ENCODE data around the gene ZFYVE26.

GRCh38 chr14:67863223-67863622 lies 46.8 kb upstream of the ZFYVE26 start:
- TF ChIP-seq POLR2A (IDR thresholded peaks at IDR 0.05; ENCODE audit: low read depth) (no peak), CTCF (IDR thresholded peaks at IDR 0.05) (no peak), EP300 (IDR thresholded peaks at IDR 0.05) (no peak), POLR2AphosphoS5 (IDR thresholded peaks at IDR 0.05) (no peak)

All from esophagus muscularis mucosa (tissue), 4 donors.